Right ventricle myocardium superior (tissue), 1 donor: ENCODE measurements around the gene DDAH1. TPM values are rescaled to one million over a fixed set of nuclear protein-coding genes. Genes with fewer than 3 reads are reported as not detected.
"Not testable (repeated sequence)": the region's sequence is repeated elsewhere in the genome, so short reads cannot be mapped to it uniquely, and the experiment has no call there.

Experiments
- ATAC-seq: fragments of 200-7000 bp; cut with Tn5 transposase; one replicate; pipeline ENCODE4 v1.9.1; 2020; ENCODE audit warnings: mild to moderate bottlenecking; ENCODE audit not compliant: poor library complexity
- DNase-seq: peaks from one replicate; pipeline ENCODE4 v3.0.0-alpha.2; 2020
- intact Hi-C: fragments of 100-400 bp; cut with DNase I; formaldehyde crosslinking; loops from one replicate; pipeline ENCODE4 v1.11.2; 2022
- total RNA-seq: library from RNA; stranded (reverse); fragmentation: NEBNext Ultra II Directional; extraction: Animal tissue kit (Norgen Biotek cat#: 25700); gene quantifications from one replicate; pipeline ENCODE4 v1.2.1, GENCODE V29; 2021
- donor health status: DM: no; HTN: yes; CAD: no; lungs with severe emphysema.

The DDAH1 gene
- total RNA-seq, 1 donor from 2014 or later, result 3.5 TPM

DNA sequence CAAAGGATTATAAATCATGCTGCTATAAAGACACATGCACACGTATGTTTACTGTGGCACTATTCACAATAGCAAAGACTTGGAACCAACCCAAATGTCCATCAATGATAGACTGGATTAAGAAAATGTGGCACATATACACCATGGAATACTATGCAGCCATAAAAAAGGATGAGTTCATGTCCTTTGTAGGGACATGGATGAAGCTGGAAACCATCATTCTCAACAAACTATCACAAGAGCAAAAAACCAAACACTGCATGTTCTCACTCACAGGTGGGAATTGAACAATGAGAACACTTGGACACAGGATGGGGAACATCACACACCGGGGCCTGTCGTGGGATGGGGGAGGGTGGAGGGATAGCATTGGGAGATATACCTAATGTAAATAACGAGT lies 117.7 kb downstream of the DDAH1 start:
- intact Hi-C loops, ATAC-seq: not testable (repeated sequence)

GRCh38 chr1:85344256-85344694 lies 120.7 kb downstream of the DDAH1 start:
- intact Hi-C loops, result no loop called here
- DNase-seq (no peak), ATAC-seq (peak; percentile 72)

More for the DNA sequence above, 117.7 kb downstream of the DDAH1 start:
- DNase-seq, result not testable (repeated sequence)

GRCh38 chr1:85343612-85344255 lies 121.2 kb downstream of the DDAH1 start:
- no peak for ATAC-seq
- intact Hi-C loops, result no loop called here
- no peak for DNase-seq

GRCh38 chr1:85343213-85343611 lies 121.7 kb downstream of the DDAH1 start:
- DNase-seq (no peak), ATAC-seq (no peak)
- intact Hi-C loops, result no loop called here

GRCh38 chr1:85342207-85342606 lies 122.8 kb downstream of the DDAH1 start:
- ATAC-seq (no peak), DNase-seq (no peak)
- intact Hi-C loops, result no loop called here

GRCh38 chr1:85340427-85340826 lies 124.5 kb downstream of the DDAH1 start:
- no peak for DNase-seq
- no peak for ATAC-seq
- intact Hi-C loops, result no loop called here

GRCh38 chr1:85339656-85340399 lies 125.1 kb downstream of the DDAH1 start:
- DNase-seq, result no peak
- ATAC-seq, result no peak
- intact Hi-C loops, result no loop called here

DNA sequence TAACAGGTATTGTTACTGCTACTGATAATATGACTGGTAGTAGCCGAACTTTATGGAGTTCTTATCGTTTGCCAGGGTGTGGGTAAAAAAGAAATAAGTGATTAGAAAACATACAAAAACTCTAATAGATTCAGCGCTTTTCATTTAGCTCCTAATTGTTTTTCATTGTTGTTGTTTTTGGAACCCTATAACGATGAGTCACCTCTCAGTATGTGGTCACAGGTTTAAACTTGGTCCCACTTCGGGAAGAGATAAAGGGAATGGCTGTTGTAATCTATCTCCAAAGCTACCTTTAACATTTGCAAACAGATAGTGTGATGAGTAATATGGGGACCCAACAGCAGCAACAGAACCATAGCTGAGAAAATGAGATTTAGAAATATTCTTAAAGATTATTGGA lies 125.9 kb downstream of the DDAH1 start:
- ATAC-seq (no peak), DNase-seq (no peak)
- intact Hi-C loops, result no loop called here

- DNase-seq, result no peak
These were observed 130.0 kb downstream of the DDAH1 start for GRCh38 chr1:85334962-85335361.

DNA sequence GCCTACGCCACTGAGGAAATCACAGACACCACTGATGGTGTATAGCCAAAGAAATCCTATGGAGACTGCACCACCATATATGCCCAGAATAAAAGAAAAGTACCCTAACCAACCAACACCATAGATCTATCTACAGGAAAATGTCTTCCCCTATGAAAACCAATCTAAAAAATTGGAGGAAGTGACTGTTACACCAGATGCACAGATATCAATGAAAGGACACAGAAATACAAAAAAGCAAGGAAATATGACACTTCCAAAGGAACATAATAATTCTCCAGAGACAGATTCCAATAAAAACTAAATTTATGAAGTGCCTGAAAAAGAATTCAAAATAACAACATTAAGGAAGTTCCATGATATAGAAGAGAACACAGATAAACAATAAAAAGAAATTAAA lies 131.8 kb downstream of the DDAH1 start:
- ATAC-seq (no peak), DNase-seq (no peak)
- intact Hi-C loops, result no loop called here

More at GRCh38 chr1:85334962-85335361, 130.0 kb downstream of the DDAH1 start:
- intact Hi-C loops, result no loop called here
- no peak for ATAC-seq

GRCh38 chr1:85332575-85332974 lies 132.4 kb downstream of the DDAH1 start:
- ATAC-seq (no peak), DNase-seq (no peak)
- intact Hi-C loops, result no loop called here

DNA sequence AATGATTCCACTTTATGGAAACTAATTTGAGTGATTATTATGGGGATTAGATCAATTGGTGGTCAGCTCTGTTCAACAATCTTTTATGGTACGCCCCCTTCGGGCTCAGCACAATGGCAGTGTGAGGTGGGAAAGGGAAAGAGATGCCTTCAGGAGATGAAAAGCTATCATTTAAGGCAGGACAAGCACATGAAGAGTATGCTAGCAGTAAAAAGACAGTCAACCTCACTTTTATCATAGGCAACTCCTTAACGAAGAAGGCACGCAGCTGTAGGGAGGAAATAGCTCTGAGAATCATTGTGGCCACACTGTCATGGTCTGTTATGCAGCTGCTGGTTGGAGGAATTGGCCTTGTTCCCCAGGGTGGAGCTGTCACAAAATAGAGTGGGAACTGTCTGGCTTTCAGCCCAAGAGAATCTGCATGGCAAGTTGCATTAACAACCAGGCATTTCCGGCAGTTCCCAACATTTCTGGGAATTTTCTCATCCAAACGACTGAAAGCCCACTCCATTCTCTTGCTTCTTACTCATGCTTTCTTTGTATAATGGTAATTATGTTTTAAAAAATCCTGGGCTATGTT lies 134.2 kb downstream of the DDAH1 start:
- ATAC-seq, result peak; percentile 80
- intact Hi-C loops, result no loop called here
- DNase-seq, result no peak

- ATAC-seq (peak; percentile 58), DNase-seq (no peak)
- intact Hi-C loops, result no loop called here
These were observed 134.7 kb downstream of the DDAH1 start for GRCh38 chr1:85330214-85330631.

DNA sequence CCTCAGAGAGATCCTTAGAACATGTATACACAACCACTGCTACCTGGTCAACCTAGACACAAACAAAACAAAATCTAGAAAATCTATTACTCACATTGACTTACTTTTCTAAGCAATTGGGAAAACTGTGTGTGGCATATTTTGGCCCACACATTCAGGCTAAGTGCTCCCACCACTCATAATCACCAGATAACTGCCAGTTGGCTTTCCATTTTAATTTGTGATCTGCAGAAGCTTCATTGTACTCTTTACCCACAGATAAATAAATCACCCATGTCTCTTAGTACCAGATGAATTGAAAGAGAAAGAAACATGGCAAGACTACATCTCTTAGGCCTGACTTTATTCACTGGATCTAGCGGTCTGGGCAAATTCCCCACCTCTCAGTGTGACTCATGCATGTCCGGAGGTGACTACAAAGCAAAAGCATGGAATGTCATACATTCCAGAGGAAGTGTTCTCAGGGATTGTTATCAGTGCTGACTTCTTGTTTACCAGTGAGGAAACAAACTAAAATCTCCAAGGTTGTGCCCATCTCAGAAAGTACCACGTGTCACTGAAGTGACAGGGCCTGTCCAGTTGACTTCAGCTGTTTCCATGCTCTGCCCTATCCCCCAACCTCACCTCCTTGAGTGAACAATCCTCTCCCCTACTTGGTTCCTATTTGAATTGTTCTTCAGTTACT lies 136.1 kb downstream of the DDAH1 start:
- ATAC-seq (no peak), DNase-seq (no peak)
- intact Hi-C loops, result no loop called here

DNA sequence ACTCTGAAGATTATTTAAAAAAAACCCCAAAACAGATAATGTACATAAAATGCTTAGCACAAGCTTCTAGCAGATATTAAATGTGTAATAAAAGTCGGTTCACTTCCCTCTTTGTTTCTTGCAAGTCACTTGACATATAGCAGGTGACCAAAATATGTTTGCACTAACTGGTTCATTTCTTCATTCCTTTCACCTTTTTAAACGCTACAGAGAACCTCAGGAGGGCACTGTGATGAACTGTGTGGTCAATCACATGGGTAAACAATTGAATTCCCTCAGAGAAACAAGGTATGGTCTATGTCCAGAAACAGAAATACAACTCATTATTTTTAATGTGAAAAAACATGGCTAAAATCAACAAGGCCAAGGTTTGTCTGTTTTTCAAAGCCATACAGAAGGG lies 137.2 kb downstream of the DDAH1 start:
- intact Hi-C loops, result no loop called here
- DNase-seq (no peak), ATAC-seq (no peak)

DNA sequence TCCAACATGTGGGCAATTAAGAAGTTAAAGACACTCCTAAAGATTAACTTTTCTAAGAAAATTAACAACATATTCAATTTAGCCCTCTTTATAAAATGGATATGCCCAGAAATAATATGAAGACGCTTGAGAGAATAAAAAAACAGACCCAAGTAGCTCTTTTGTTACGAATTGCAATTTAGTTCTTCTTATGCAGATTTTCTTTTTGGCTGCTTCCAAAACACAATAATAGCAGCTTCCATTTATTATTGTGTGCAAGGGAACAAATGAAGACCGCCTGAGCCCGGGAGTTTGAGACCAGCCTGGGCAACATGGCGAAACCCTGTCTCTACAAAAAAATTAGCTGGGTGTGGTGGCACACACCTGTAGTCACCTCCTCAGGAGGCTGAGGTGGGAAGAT lies 138.1 kb downstream of the DDAH1 start:
- no peak for ATAC-seq

GRCh38 chr1:85326336-85326735 lies 138.6 kb downstream of the DDAH1 start:
- DNase-seq, result no peak
- intact Hi-C loops, result no loop called here
- ATAC-seq, result no peak

More for the DNA sequence above, 138.1 kb downstream of the DDAH1 start:
- intact Hi-C loops, result no loop called here
- no peak for DNase-seq

DNA sequence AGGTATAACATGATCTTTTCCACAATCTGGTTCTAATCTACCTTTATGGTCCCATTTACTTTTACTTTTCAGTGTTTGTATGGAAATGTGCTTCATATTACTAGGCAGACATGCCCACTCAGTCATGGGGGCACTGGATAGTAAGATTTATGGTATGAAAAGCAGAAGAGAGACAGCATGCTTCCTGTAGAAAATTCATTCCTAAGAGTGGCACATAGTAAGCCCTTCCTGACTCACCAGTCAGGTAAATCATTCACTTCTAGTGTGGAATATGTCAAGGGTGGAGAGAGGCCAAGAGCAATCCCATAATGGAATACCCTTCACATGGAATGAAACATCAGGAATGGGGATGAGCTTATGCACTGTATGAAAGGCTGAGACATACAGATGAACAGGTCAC lies 139.0 kb downstream of the DDAH1 start:
- no peak for DNase-seq
- intact Hi-C loops, result no loop called here

GRCh38 chr1:85323770-85324169 lies 141.2 kb downstream of the DDAH1 start:
- DNase-seq, result no peak
- intact Hi-C loops, result no loop called here
- ATAC-seq, result peak; percentile 42

More for the DNA sequence above, 139.0 kb downstream of the DDAH1 start:
- ATAC-seq, result no peak
